Stimulated activated CD8-positive, alpha-beta memory T cell treated with anti-CD3 and anti-CD28 coated beads, Interleukin-12 subunit alpha, Interleukin-12 subunit beta, amount 100 ng/mL, for 4 hours (primary cell): ENCODE measurements around the gene NME1.

Source experiments
- DNase-seq: peaks from one replicate; pipeline ENCODE4 v3.0.0-alpha.2; 2020; ENCODE audit warnings: low read depth

NME1 gene

GRCh38 chr17:51189628-51190027 lies 36.3 kb downstream of the NME1 start:
- no peak for DNase-seq

- no peak for DNase-seq
Measured at GRCh38 chr17:51191895-51192294, 38.5 kb downstream of the NME1 start.

- DNase-seq: no peak
Measured at GRCh38 chr17:51197754-51198153, 44.4 kb downstream of the NME1 start.

GRCh38 chr17:51200295-51200694 lies 46.9 kb downstream of the NME1 start:
- no peak for DNase-seq

GRCh38 chr17:51200846-51201245 lies 47.5 kb downstream of the NME1 start:
- DNase-seq: no peak

- DNase-seq: no peak
Measured at GRCh38 chr17:51203838-51204237, 50.5 kb downstream of the NME1 start.
